ENCODE data around the gene PKP1.
"Not testable (repeated sequence)": the region's sequence is repeated elsewhere in the genome, so short reads cannot be mapped to it uniquely, and the experiment has no call there.

The PKP1 gene

DNA sequence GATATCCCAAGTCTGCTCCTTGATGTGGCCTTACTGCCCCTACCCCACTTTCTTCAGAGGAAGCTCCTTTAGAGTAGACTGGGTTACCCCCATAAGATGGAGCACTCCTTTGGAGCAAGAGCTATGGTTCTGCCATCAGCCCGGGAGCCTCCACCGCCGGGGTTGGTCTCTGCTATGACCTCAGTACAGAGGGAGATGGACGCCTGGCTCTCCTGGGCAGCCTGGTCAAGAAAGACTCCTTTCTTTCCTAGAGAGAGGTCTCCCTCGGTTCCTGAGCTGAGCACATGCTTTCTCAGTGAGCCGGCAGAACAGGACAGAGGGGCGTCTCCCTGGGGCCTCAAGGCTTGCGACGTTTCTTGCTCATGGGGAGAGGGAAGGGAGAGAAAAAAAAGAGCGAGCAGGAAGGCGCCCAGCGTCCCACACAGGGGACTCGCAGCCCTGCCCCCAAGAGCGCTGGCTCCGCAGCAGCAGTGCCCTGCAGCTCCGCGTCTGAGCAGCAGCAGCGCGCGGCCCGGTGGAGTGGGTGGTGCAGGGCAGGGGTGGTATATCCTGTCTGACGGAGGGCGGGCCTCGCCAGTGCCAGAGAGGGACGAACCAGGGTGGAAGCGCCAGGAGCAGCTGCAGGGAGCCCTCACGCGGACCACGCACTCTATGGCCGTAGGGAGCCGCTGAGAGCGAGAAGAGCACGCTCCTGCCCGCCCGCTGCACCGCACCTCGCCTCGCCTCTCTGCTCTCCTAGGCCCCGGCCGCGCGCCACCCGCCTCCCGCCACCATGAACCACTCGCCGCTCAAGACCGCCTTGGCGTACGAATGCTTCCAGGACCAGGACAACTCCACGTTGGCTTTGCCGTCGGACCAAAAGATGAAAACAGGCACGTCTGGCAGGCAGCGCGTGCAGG lies at the start of gene PKP1:
TSS of gene PKP1 (plus strand) at position 576 of the 899 bp plus-strand sequence. CDS start at position 773, 197 bp downstream.
- no peak for DNase-seq

- not testable (repeated sequence) for DNase-seq
Observed at GRCh38 chr1:201239646-201240045, 43.7 kb upstream of the PKP1 start.

DNA sequence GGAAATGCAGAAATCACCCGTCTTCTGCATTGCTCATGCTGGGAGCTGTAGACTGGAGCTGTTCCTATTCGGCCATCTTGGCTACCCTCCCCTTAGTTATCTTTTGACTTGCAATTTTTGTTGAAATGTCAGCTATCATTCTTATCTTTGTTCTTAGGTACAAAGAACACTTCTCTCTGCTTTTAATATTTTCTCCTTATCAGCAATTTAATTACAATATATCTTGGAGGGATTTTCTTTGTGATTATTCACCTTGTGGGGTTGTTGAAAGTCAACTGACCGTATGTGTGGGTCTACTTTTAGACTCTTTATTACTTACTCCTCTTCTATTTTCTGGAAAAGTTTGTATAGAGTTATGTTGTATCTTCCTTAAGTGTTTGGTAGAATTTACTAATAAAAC lies 43.1 kb upstream of the PKP1 start:
- DNase-seq: no peak

- DNase-seq: no peak
Observed at GRCh38 chr1:201241736-201242135, 41.6 kb upstream of the PKP1 start.

DNA sequence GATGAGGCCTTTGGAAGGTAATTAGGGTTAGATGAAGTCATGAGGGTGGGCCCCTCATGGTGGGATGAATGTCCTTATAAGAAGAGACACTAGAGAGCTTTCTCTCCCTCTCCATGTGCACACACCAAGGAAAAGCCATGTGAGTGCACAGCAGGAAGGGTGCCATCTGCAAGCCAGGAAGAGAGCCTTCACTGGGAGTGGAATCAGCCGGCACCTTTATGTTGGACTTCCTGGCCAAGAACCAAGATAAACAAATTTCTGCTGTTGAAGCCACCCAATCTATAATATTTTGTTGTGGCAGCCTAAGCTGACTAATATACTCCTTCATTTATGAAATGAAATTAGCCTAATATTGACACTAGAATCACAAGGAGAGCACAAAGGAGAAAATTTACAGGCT lies 38.2 kb upstream of the PKP1 start:
- DNase-seq: no peak

DNA sequence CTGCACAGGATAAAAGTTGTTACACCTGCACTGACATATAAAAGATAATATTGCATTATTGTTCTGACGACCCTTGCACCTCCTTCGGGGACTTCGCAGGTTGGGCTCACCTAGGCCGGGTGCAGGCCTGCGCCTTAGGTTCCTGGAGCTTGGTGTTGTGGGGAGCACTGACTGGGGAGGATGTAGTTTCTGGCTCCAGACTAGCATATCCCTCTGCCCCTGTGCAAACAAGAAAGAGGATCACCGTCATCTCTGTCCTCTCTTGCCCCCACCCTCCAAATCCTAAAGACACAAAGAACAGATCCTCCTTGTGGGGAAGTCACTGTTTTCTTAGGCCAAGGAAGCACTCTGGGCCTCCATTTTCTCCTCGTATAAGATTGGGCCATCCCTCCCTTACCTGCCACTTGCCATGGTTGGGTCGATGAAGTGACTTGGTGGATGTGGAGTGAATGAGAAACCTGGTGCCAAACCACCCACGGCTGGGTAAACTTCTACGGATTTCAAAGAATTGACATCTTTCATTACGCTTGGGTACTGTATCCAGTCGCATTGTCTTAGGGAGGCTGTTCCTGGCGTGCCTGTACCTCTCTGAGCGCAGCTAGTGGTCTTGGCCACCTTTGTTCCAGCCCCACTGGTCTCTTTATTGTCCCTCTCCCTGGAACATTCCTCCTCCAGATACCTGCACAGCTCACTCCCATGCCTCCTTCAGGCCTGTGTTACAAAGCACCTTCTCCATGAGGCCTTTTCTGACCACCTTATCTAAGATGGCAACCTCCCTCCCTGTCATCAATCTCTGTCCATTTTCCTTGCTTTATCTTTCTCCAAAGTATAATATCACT lies 34.4 kb upstream of the PKP1 start:
- no peak for DNase-seq

- DNase-seq: no peak
Observed at GRCh38 chr1:201250326-201251011, 32.8 kb upstream of the PKP1 start.

GRCh38 chr1:201251411-201251810 lies 31.9 kb upstream of the PKP1 start:
- no peak for DNase-seq

GRCh38 chr1:201251851-201252430 lies 31.4 kb upstream of the PKP1 start:
- no peak for DNase-seq

DNA sequence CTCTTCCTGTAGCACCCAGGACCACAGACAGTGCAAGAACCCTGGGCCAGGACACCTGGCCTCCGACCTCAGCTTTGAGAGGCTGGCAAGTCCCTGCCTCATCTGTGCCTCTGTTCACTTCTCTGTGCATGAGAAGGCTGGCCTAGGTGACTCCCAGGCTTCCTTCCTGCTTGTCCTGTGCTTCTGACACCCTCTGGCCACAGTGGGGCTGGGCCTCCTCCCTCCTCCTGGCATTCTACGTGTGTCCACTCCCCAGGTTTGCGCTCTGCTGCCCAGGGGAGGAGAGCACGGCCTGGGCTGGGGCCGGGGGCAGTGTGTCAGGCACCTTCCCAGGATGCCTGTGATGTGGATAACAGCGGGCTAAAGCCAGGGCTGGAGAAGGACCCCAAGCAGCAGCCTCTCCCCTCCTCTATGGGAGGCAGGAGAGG lies 30.3 kb upstream of the PKP1 start:
- no peak for DNase-seq

DNA sequence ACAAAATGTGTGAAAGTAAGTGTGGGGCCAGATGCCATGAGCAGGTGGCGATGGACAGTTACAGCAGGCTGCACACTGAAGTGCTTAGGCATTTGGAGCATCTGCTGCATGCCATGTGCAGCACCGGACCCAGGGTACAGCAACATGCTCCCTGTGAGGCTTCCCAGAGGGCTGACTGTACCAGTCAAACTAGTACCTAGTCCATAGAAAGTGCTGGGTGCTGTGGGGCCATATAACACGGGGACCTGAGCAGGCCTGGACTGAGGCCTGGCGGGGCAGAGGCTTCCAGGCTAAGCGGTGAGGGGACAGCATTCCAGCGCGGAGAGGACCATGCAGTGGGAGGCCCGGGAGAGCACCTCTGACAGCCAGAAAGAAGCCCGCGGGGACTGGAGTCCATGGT lies 29.9 kb upstream of the PKP1 start:
- DNase-seq: no peak

GRCh38 chr1:201253906-201254624 lies 29.2 kb upstream of the PKP1 start:
- no peak for DNase-seq

GRCh38 chr1:201254625-201255478 lies 28.5 kb upstream of the PKP1 start:
- DNase-seq: peak; percentile 38

- DNase-seq: no peak
Observed at GRCh38 chr1:201255479-201256362, 27.6 kb upstream of the PKP1 start.

GRCh38 chr1:201258132-201258531 lies 25.2 kb upstream of the PKP1 start:
- DNase-seq: not testable (repeated sequence)

GRCh38 chr1:201258763-201259230 lies 24.5 kb upstream of the PKP1 start:
- no peak for DNase-seq

DNA sequence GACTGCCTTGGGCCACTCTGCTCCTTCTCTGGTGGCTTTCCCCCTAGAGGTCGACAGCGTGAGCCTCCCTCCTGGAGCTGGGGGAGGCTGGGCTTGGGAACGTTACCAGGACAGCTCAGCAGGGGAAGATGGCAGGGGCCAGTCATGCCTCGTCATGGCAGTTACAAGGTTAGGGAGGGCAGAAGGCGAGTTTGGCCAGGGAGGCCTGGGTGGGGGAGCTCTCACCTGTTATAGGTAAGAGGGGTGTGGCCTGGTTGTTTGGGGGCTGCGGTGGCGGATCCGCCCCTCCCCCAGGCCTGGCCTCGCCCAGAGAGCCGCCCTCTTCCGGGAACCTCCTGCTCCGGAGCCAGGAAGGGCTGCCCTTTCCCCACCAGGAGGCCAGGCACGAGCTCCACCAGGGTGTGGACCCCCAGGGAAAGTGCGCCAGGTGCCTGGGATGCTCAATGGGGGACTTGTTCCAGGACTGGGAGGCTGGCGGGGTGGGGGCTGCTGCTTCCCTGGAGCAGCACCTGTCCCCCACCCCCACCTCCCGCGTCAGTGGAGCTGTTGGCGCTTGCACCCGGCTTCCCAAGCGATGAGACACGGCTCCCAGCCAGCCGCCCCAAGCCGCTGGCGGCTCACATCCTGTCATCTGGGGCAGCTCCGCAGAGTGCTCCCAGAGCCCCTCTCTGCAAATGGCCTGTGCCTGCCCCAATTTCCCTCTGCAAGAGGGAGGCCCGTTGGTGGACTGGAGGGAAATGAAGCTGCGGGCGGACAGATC lies 23.6 kb upstream of the PKP1 start:
- DNase-seq: no peak

- no peak for DNase-seq
Observed at GRCh38 chr1:201260236-201260590, 23.1 kb upstream of the PKP1 start.

DNA sequence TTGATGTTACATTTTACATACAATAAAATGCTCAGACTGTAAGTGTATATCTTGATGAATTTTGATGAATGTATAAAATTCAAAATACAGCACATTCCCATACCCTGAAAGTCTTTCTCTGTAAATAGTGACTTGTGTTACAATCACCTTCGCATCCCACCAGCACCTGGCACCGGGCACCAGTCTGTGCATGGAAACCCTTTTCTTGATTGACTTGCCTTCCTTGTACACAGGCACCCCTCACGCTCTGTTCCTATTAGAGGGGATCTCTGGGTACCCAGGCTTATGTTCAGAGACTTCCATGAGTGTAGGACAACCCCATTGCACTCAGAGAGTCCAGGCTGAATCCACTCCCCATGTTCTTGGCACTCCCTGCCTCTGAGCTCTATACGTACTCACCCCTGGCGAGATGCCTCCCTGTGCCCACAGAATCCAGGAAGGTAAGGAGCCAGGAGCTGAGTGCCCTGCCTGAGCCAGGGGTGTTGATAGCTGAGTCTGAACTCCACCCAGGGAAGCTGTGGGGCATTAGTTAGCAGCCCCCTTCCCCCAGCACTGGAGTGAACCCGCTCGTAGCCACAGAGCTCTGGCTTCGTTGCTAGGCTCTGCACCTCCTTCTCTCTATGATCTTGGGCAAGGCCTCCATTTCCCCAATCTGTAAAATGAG lies 22.5 kb upstream of the PKP1 start:
- DNase-seq: no peak
